ENCODE data around the gene KRTAP16-1.

DNA sequence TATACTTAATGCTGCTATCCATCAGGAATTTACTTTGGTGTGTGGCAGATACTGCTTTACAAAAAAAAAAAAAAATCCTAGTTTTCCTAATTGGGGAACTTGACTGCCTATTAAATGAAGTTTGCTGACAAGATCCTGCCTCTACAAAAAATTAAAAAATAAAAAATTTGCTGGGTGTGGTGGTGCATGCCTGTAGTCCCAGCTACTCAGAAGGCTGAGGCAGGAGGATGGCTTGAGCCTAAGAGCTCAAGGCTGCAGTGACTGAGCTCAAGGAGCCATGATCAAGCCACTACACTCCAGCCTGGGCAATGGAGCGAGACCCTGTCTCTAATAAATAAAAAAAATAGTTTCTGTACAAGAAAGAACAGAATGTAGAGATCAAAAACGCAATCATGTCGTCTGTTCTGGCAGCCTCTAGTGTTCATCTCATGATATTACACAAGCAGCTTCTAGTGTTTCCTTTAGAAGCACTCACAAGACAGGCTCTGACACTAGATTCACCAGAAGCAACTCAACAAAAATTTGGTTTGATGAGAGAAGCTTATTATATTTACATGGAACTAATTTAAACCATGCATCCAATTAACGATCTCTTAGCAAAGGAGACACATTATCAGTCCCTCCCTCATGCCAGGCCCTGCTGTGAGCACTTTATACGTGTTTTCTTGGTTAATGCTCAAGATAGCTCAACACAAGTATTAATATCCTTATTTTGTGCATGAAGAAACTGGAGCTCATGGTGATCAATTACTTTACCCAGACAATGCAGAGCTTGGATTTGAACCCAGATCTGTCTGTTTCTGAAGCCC lies 13.2 kb upstream of the KRTAP16-1 start:
- peak in 6 of 7 experiments; percentile 54 to 68 (median 60) for TF ChIP-seq CTCF (IDR thresholded peaks at IDR 0.05)
- TF ChIP-seq POLR2A (IDR thresholded peaks at IDR 0.05), result no peak

All from body of pancreas (tissue), 4 donors.